ENCODE data around the gene TECRL. TPM values are rescaled to one million over a fixed set of nuclear protein-coding genes. Genes with fewer than 3 reads are reported as not detected.

Gene TECRL
- total RNA-seq, 1 experiment from 2014 or later = not detected

- TF ChIP-seq SIN3A (IDR thresholded peaks at IDR 0.05; ENCODE audit: borderline replicate concordance, insufficient read depth, low read depth, low read length) (no peak), POLR2AphosphoS5 (IDR thresholded peaks at IDR 0.05; ENCODE audit: low read depth, low read length) (no peak), TCF7L2 (IDR thresholded peaks at IDR 0.05; ENCODE audit: low read depth, low read length) (no peak)
- TF ChIP-seq, protein P1, sequence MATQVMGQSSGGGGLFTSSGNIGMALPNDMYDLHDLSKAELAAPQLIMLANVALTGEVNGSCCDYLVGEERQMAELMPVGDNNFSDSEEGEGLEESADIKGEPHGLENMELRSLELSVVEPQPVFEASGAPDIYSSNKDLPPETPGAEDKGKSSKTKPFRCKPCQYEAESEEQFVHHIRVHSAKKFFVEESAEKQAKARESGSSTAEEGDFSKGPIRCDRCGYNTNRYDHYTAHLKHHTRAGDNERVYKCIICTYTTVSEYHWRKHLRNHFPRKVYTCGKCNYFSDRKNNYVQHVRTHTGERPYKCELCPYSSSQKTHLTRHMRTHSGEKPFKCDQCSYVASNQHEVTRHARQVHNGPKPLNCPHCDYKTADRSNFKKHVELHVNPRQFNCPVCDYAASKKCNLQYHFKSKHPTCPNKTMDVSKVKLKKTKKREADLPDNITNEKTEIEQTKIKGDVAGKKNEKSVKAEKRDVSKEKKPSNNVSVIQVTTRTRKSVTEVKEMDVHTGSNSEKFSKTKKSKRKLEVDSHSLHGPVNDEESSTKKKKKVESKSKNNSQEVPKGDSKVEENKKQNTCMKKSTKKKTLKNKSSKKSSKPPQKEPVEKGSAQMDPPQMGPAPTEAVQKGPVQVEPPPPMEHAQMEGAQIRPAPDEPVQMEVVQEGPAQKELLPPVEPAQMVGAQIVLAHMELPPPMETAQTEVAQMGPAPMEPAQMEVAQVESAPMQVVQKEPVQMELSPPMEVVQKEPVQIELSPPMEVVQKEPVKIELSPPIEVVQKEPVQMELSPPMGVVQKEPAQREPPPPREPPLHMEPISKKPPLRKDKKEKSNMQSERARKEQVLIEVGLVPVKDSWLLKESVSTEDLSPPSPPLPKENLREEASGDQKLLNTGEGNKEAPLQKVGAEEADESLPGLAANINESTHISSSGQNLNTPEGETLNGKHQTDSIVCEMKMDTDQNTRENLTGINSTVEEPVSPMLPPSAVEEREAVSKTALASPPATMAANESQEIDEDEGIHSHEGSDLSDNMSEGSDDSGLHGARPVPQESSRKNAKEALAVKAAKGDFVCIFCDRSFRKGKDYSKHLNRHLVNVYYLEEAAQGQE (IDR thresholded peaks at IDR 0.05; ENCODE audit: insufficient read depth in 1 of 2, low read depth in 2 of 2, low read length in 1 of 2) = no peak
- TF ChIP-seq, protein P2, sequence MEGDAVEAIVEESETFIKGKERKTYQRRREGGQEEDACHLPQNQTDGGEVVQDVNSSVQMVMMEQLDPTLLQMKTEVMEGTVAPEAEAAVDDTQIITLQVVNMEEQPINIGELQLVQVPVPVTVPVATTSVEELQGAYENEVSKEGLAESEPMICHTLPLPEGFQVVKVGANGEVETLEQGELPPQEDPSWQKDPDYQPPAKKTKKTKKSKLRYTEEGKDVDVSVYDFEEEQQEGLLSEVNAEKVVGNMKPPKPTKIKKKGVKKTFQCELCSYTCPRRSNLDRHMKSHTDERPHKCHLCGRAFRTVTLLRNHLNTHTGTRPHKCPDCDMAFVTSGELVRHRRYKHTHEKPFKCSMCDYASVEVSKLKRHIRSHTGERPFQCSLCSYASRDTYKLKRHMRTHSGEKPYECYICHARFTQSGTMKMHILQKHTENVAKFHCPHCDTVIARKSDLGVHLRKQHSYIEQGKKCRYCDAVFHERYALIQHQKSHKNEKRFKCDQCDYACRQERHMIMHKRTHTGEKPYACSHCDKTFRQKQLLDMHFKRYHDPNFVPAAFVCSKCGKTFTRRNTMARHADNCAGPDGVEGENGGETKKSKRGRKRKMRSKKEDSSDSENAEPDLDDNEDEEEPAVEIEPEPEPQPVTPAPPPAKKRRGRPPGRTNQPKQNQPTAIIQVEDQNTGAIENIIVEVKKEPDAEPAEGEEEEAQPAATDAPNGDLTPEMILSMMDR (IDR thresholded peaks at IDR 0.05) = no peak
- ATAC-seq (no peak), DNase-seq (ENCODE audit: low read depth, low spot score) (no peak)
- intact Hi-C loops (cut with micrococcal nuclease; ENCODE audit: unreplicated experiment) = no loop called here
- Histone ChIP-seq H3K27ac (ENCODE audit: low read length) (no peak overlapping the region), H3K4me3 (ENCODE audit: low read depth in 2 of 2, low read length in 2 of 2) (no peak overlapping the region), H3K27me3 (ENCODE audit: control insufficient read depth, insufficient read depth, low read length) (no peaks in the 10 kb centered on the region), H3K9me3 (ENCODE audit: control insufficient read depth, insufficient read depth, low read depth, low read length) (no peaks in the 10 kb centered on the region), H3K4me1 (ENCODE audit: control insufficient read depth, insufficient read depth, low read length) (no peaks in the 10 kb centered on the region), H3K36me3 (ENCODE audit: control insufficient read depth, insufficient read depth, low read length) (no peaks in the 10 kb centered on the region)
- in situ Hi-C loops (cut with HindIII; ENCODE audit: low pct_unique_long_range_greater_than_20kb, low sequenced_read_pairs) = no loop called here
- ChIA-PET CTCF (no interaction called here), POLR2A (no interaction called here)
- BruUV-seq (replicated peaks) = no TSS peak
Measured at GRCh38 chr4:64359489-64359888, 49.8 kb downstream of the TECRL start.

- Histone ChIP-seq H3K36me3 (ENCODE audit: control insufficient read depth, insufficient read depth, low read length) (no peaks in the 10 kb centered on the region), H3K4me3 (ENCODE audit: low read depth in 2 of 2, low read length in 2 of 2) (no peak overlapping the region), H3K27ac (ENCODE audit: low read length) (no peak overlapping the region), H3K27me3 (ENCODE audit: control insufficient read depth, insufficient read depth, low read length) (no peaks in the 10 kb centered on the region), H3K9me3 (ENCODE audit: control insufficient read depth, insufficient read depth, low read depth, low read length) (no peaks in the 10 kb centered on the region), H3K4me1 (ENCODE audit: control insufficient read depth, insufficient read depth, low read length) (no peaks in the 10 kb centered on the region)
- intact Hi-C loops (cut with micrococcal nuclease; ENCODE audit: unreplicated experiment) = no loop called here
- ATAC-seq = no peak
- CTCF ChIA-PET = no interaction called here
- BruUV-seq (replicated peaks) = no TSS peak
- POLR2A ChIA-PET = no interaction called here
- in situ Hi-C loops (cut with HindIII; ENCODE audit: low pct_unique_long_range_greater_than_20kb, low sequenced_read_pairs) = no loop called here
- no peak for DNase-seq (ENCODE audit: low read depth, low spot score)
- TF ChIP-seq SIN3A (IDR thresholded peaks at IDR 0.05; ENCODE audit: borderline replicate concordance, insufficient read depth, low read depth, low read length) = no peak
- TF ChIP-seq, protein P1 (IDR thresholded peaks at IDR 0.05; ENCODE audit: insufficient read depth in 1 of 2, low read depth in 2 of 2, low read length in 1 of 2) = no peak
Measured at GRCh38 chr4:64353904-64354303, 55.3 kb downstream of the TECRL start.

Data from Panc1 (cell line).